DLD1 (cell line): ENCODE results near the gene MRPL42.
"Not testable (repeated sequence)": the region's sequence is repeated elsewhere in the genome, so short reads cannot be mapped to it uniquely, and the experiment has no call there.

ENCODE experiments used
- in situ Hi-C: cut with HindIII; loops from 2 replicates; pipeline ENCODE4 v1.10.0; 2017; ENCODE audit warnings: low sequenced_read_pairs

MRPL42 gene

GRCh38 chr12:93443576-93443975, 23.7 kb upstream of the MRPL42 start:
- in situ Hi-C loops: no loop called here

DNA sequence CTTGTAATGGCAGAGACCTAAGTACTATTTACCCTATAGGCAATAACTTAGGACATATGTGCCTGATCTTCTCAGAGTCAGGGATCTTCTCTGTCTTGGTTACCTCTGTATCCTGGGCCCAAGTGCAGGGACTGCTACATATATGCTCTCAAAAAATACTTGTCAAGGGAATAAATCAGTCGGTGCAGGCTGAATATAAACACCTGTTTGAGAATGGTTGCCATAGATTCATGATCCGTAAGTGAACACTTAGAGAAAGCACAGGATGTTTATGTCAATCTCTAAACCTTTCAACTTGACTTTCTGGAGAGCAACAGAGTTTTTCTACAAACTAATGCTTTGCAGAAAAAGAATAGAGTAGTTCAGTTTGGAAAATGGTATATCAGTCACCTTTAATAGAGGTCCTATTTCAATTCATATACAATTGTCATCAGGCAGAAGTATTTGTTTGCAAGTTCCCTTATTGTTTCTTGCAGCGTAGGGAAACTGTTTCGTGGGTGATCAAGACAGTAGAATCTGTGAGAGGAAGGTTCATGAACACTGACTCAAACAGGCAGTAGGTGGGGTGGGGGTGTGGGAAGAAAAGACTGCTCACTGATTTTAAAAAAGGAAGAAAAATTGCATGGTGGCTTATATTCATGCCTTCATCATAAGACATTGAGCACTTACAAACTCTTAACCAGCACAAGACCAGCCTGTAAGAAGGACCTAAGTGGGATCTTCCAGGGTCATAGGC, 19.6 kb upstream of the MRPL42 start:
- in situ Hi-C loops: no loop called here

DNA sequence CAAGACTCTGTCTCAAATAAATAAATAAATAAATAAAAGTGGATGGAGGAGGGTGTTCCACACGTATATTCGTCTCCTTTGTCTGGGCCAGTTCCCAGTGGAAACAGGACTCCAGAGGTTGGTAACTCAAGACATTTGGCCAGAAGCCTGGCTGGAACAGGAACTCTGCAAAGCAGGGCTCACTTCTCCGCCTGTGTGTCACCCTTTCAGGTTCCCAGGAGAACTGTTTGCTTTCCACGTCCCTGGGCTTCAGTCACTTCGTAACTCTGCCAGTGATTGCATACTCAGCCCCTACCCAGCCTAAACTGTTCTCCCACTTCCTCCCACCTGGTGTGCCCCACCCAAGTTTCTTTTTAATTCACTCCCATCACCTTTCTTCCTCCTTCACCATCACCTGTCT, 18.5 kb upstream of the MRPL42 start:
- in situ Hi-C loops: no loop called here

DNA sequence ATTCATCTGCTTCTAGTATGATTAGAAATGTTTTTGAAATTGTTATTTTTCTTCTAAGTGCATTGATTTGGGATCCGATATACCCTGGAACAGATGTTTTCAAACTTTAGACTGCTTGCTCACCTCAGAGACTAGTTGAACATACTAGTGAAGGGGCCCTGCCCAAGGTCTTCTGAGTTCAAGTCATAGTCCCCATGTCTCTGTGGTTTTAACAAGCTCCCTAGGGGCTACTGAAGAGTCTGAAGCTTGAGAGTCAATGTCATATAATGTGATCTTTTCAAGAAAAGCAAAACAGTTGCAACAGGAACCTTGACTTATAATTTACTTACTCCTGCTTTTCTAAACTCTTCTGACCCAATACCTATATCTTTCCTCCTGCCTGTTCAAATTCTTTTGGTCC, 18.0 kb upstream of the MRPL42 start:
- in situ Hi-C loops: no loop called here

GRCh38 chr12:93451423-93452158, 15.7 kb upstream of the MRPL42 start:
- in situ Hi-C loops: no loop called here

DNA sequence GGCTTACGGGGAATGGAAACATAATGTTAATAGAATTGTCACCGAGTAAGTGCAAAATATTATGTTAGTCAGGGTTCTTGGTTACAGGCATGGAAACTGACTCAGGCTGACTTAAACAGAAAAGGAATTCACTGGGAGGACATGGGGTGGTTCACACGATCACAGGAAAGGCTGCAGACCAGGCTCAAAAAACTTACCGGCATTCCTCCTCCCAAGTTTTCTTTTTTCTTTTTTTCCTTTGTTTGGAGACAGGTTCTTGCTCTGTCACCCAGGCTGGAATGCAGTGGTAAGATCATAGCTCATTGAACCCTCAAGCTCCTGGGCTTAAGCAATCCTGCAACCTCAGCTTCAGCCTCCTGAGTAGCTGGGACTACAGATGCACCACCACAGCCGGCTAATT, 13.7 kb upstream of the MRPL42 start:
- in situ Hi-C loops: no loop called here

- in situ Hi-C loops: no loop called here
Measured at GRCh38 chr12:93456077-93456476, 11.2 kb upstream of the MRPL42 start.

- in situ Hi-C loops: no loop called here
Measured at GRCh38 chr12:93459097-93459496, 8.2 kb upstream of the MRPL42 start.

GRCh38 chr12:93460003-93460402, 7.3 kb upstream of the MRPL42 start:
- in situ Hi-C loops: no loop called here

- in situ Hi-C loops: no loop called here
Measured at GRCh38 chr12:93460902-93461301, 6.4 kb upstream of the MRPL42 start.

DNA sequence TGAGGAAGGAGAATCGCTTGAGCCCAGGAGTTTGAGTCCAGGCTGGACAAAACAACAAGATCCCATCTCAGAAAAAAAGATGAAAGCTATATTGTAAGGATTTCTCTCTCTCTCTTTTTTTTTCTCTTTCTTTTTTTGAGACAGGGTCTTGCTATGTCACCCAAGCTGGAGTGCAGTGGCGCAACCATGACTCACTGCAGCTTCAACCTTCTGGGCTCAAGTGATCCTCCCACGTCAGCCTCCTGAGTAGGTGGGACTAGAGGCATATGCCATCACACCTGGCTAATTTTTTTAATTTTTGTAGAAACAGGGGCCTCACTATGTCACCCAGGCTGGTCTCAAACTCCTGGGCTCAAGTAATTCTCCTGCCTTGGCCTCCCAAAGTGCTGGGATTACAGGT, 5.8 kb upstream of the MRPL42 start:
- in situ Hi-C loops: no loop called here

GRCh38 chr12:93465841-93466240, 1.5 kb upstream of the MRPL42 start:
- in situ Hi-C loops: no loop called here

GRCh38 chr12:93466625-93467350, 526 bp upstream of the MRPL42 start:
- in situ Hi-C loops: no loop called here

DNA sequence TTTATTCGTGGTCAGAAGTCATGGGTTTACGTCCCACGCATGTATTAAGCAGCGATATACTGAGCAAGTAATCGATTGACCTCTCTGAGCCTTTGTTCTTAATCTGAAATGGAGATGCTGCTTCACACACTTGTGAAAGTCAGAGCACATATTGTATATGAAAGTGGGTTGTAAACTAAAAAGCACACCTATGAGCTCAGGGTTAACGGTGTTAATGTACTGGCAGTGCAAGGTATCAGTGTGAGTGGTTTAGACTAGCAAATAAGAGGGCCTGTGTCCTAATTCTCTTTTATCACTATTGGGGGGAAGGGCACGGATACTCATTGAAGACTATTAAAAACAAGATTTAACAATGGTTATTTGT, 676 bp downstream of the MRPL42 start:
- in situ Hi-C loops: no loop called here

DNA sequence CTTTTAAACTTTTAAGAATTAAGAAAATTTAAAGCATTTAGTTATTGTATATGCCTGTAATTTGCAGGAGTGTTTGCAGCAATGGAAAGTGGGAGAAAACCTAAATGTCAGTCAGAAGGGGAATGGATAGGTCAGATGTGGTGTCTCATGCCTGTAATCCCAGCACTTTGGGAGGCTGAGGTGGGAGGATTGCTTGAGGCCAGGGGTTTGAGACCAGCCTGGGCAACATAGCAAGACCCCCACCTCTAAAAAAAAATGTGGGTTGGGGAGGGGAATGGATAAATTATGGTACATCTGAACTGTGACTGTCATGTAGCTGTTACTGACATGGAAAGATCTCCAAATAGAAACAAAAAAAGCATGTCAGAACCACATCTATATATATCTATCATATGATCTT, 2.1 kb downstream of the MRPL42 start:
- in situ Hi-C loops: no loop called here

DNA sequence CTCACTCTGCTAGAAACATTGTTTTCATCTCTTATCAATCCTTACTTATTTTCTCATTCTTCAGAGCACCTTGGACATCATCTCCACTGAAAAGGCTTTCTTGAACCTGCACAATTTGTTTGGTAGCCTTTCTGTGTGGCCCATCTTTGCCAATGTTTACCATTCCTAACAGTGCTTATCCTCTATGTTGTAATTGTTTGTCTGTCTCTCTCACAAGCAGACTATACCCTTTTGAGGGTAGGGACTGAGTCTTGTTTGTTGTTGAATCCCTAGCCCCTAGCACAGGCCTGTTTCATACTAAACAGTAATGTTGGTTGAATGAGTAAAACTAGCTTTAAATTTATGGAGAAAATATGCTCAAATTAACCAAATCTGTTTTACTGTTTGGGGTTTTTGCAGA, 9.2 kb downstream of the MRPL42 start:
- in situ Hi-C loops: no loop called here

GRCh38 chr12:93482721-93483120, 15.4 kb downstream of the MRPL42 start:
- in situ Hi-C loops: no loop called here

DNA sequence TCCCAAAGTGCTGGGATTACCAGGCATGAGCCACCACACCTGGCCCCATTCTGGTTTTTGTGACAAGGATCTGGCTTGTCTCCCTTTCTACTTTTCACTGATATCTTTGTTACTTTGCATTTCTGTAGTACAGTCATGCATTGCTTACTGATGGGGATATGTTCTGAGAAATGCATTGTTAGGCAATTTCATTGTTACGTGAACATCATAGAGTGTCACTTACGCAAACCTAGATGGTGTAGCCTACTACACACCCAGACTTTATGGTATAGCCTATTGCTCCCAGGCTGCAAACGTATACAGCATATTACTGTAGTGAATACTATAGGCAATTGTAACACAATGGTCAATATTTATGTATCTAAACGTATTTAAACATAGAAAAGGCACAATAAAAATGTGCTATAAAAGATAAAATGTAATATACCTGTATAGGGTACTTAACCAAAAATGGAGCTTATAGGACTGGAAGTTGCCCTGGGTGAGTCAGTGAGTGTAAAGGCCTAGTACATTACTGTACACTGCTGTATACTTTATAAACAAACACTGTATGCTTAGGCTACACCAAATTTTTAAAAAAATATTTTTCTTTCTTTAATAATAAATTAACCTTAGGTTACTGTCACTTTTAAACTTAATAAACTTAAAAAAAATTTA, 16.0 kb downstream of the MRPL42 start:
- in situ Hi-C loops: no loop called here

- in situ Hi-C loops: no loop called here
Measured at GRCh38 chr12:93484315-93484981, 17.1 kb downstream of the MRPL42 start.

GRCh38 chr12:93492808-93493207, 25.5 kb downstream of the MRPL42 start:
- in situ Hi-C loops: not testable (repeated sequence)

GRCh38 chr12:93494096-93494495, 26.8 kb downstream of the MRPL42 start:
- in situ Hi-C loops: no loop called here
